Erythroblast (primary cell): ENCODE measurements around the gene WDR44.

Source experiments
- GATA1 ChIP-seq: IDR thresholded peaks from 2 replicates; pipeline ENCODE4 v1.6.1; 2011; ENCODE audit warnings: low read depth, mild to moderate bottlenecking, control low read depth, low read length, moderate library complexity
- POLR2A ChIP-seq: IDR thresholded peaks from 2 replicates; pipeline ENCODE4 v1.6.1; 2011; ENCODE audit warnings: mild to moderate bottlenecking, low read length

- TF ChIP-seq POLR2A (no peak), GATA1 (no peak)
Observed at GRCh38 chrX:118496763-118497079, 150.8 kb downstream of the WDR44 start.
